Activated CD4-positive, alpha-beta memory T cell treated with anti-CD3 and anti-CD28 coated beads for 36 hours (primary cell): ENCODE data around the gene TSBP1. TPM values are rescaled to one million over a fixed set of nuclear protein-coding genes. Genes with fewer than 3 reads are reported as not detected.

Experiments used
- CTCF ChIA-PET: fragments of 350-600 bp; sonication (Branson Sonifier 250); formaldehyde crosslinking; loops from one replicate; lab custom pipeline; 2021; ENCODE audit warnings: antibody characterized with exemption, inconsistent platforms; lab: Charles Lee
- POLR2A ChIA-PET: fragments of 350-600 bp; sonication (Branson Sonifier 250); formaldehyde crosslinking; loops from one replicate; lab custom pipeline; 2021; ENCODE audit warnings: antibody characterized with exemption; lab: Charles Lee
- DNase-seq: peaks from one replicate; pipeline ENCODE4 v3.0.0-alpha.2; 2020
- H3K27ac Mint-ChIP-seq: one replicate; pipeline ENCODE4 v1.8.0; 2021; ENCODE audit warnings: mixed read lengths
- H3K27me3 Mint-ChIP-seq: one replicate; pipeline ENCODE4 v1.8.0; 2021; ENCODE audit warnings: mixed read lengths
- H3K36me3 Mint-ChIP-seq: one replicate; pipeline ENCODE4 v1.8.0; 2021; ENCODE audit warnings: mixed read lengths
- H3K4me1 Mint-ChIP-seq: one replicate; pipeline ENCODE4 v1.8.0; 2021; ENCODE audit warnings: low read depth, mixed read lengths
- H3K4me3 Mint-ChIP-seq: one replicate; pipeline ENCODE4 v1.8.0; 2021; ENCODE audit warnings: mild to moderate bottlenecking, mixed read lengths
- H3K9me3 Mint-ChIP-seq: one replicate; pipeline ENCODE4 v1.8.0; 2021; ENCODE audit warnings: mixed read lengths
- intact Hi-C: fragments of 100-400 bp; cut with micrococcal nuclease; formaldehyde crosslinking; loops from one replicate; pipeline ENCODE4 v1.15.1; 2023
- total RNA-seq, 2 experiments: library from RNA; stranded (reverse); gene quantifications; one replicate each; pipeline ENCODE4 v1.2.3, GENCODE V29; 2021

Gene TSBP1
- total RNA-seq, 2 experiments from 2014 or later: not detected

GRCh38 chr6:32397252-32397920, 25.7 kb upstream of the TSBP1 start:
- CTCF ChIA-PET: interaction anchor here (1.3 to 2.4 kb wide), 2 partner anchors 10 to 17 kb away, joined by 4 to 11 read pairs; no protein-coding TSS in a partner anchor
- Mint-ChIP-seq H3K4me1 (peaks cover 6% of the 10 kb centered on the region), H3K9me3 (no peaks in the 10 kb centered on the region), H3K4me3 (no peak overlapping the region), H3K27me3 (peaks cover 21% of the 10 kb centered on the region), H3K36me3 (no peaks in the 10 kb centered on the region), H3K27ac (peak overlapping the region; percentile 74)
- intact Hi-C loops: loop anchor here (10.0 kb wide), 1 partner anchor 143 kb away; no protein-coding TSS in a partner anchor
- peak; percentile 24 for DNase-seq
- POLR2A ChIA-PET: no interaction called here

- H3K4me1 Mint-ChIP-seq: peaks cover 6% of the 10 kb centered on the region
- H3K27me3 Mint-ChIP-seq: peaks cover 18% of the 10 kb centered on the region
- no peaks in the 10 kb centered on the region for H3K9me3 Mint-ChIP-seq
- H3K27ac Mint-ChIP-seq: no peak overlapping the region
- POLR2A ChIA-PET: no interaction called here
- no peaks in the 10 kb centered on the region for H3K36me3 Mint-ChIP-seq
- CTCF ChIA-PET: interaction anchor here (1.3 kb wide), 1 partner anchor 8 kb away, joined by 4 read pairs; no protein-coding TSS in a partner anchor
- intact Hi-C loops: loop anchor here (10.0 kb wide), 1 partner anchor 141 kb away; no protein-coding TSS in a partner anchor
- H3K4me3 Mint-ChIP-seq: no peak overlapping the region
- DNase-seq: no peak
Observed at GRCh38 chr6:32396028-32396427, 24.3 kb upstream of the TSBP1 start.

DNA sequence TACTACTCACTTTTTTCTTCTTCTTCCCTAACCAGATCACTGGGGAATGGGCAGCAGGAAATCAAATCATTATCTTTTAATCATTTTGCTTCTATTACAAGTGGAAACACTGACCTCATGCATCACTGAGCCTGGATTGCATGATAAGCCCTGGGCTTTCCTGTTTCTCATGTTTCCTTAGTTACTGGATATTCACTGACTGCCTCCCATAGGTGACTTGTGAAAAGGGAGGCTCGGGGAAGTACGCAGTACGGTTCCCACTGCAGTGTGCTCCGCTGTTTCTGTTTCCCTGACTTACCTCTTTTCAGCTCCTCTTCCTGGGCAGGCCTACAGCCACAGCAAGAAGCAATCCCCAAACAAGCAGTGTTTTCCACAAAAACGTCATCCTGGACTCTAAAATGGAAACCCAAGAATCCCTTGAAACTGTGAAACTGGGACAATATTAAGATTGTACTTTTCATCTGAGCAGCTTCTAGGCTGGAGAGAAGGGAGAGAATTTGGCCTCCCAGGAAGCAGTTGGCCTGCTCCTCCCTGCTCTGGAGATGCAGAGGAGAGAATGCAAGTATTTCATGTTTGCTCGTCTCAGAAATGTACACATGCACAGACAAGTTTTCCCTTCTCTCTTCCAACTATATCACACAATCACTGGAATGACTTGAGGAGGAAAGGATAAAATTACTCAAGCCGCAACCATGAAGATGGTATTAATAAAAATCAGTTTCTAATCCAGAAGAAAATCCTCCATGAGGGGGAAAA, 22.1 kb upstream of the TSBP1 start:
- peaks cover 6% of the 10 kb centered on the region for H3K4me1 Mint-ChIP-seq
- no peak overlapping the region for H3K4me3 Mint-ChIP-seq
- H3K27ac Mint-ChIP-seq: no peak overlapping the region
- H3K9me3 Mint-ChIP-seq: no peaks in the 10 kb centered on the region
- intact Hi-C loops: loop anchor here (10.0 kb wide), 1 partner anchor 139 kb away; no protein-coding TSS in a partner anchor
- POLR2A ChIA-PET: no interaction called here
- no peak for DNase-seq
- H3K36me3 Mint-ChIP-seq: no peaks in the 10 kb centered on the region
- CTCF ChIA-PET: interaction anchor here (1.1 kb wide), 1 partner anchor 20 kb away, joined by 3 read pairs; no protein-coding TSS in a partner anchor
- H3K27me3 Mint-ChIP-seq: peaks cover 19% of the 10 kb centered on the region

- H3K36me3 Mint-ChIP-seq: no peaks in the 10 kb centered on the region
- no peaks in the 10 kb centered on the region for H3K9me3 Mint-ChIP-seq
- CTCF ChIA-PET: no interaction called here
- no peak for DNase-seq
- POLR2A ChIA-PET: no interaction called here
- no peak overlapping the region for H3K4me3 Mint-ChIP-seq
- no peaks in the 10 kb centered on the region for H3K4me1 Mint-ChIP-seq
- intact Hi-C loops: loop anchor here (10.0 kb wide), 1 partner anchor 137 kb away; no protein-coding TSS in a partner anchor
- peaks cover 30% of the 10 kb centered on the region for H3K27me3 Mint-ChIP-seq
- H3K27ac Mint-ChIP-seq: no peak overlapping the region
Observed at GRCh38 chr6:32391505-32391904, 19.8 kb upstream of the TSBP1 start.

GRCh38 chr6:32387589-32388340, 16.1 kb upstream of the TSBP1 start:
- Mint-ChIP-seq H3K27ac (no peak overlapping the region), H3K4me1 (no peaks in the 10 kb centered on the region), H3K27me3 (peaks cover 30% of the 10 kb centered on the region), H3K36me3 (no peaks in the 10 kb centered on the region), H3K4me3 (no peak overlapping the region), H3K9me3 (no peaks in the 10 kb centered on the region)
- intact Hi-C loops: no loop called here
- ChIA-PET POLR2A (no interaction called here), CTCF (interaction anchor here (1.3 kb wide), 1 partner anchor 9 kb away, joined by 4 read pairs; no protein-coding TSS in a partner anchor)
- no peak for DNase-seq

- ChIA-PET POLR2A (no interaction called here), CTCF (no interaction called here)
- H3K4me3 Mint-ChIP-seq: no peak overlapping the region
- H3K27ac Mint-ChIP-seq: no peak overlapping the region
- no peaks in the 10 kb centered on the region for H3K36me3 Mint-ChIP-seq
- H3K4me1 Mint-ChIP-seq: no peaks in the 10 kb centered on the region
- intact Hi-C loops: no loop called here
- H3K9me3 Mint-ChIP-seq: no peaks in the 10 kb centered on the region
- H3K27me3 Mint-ChIP-seq: peaks cover 26% of the 10 kb centered on the region
- DNase-seq: no peak
Observed at GRCh38 chr6:32386040-32386439, 14.3 kb upstream of the TSBP1 start.

DNA sequence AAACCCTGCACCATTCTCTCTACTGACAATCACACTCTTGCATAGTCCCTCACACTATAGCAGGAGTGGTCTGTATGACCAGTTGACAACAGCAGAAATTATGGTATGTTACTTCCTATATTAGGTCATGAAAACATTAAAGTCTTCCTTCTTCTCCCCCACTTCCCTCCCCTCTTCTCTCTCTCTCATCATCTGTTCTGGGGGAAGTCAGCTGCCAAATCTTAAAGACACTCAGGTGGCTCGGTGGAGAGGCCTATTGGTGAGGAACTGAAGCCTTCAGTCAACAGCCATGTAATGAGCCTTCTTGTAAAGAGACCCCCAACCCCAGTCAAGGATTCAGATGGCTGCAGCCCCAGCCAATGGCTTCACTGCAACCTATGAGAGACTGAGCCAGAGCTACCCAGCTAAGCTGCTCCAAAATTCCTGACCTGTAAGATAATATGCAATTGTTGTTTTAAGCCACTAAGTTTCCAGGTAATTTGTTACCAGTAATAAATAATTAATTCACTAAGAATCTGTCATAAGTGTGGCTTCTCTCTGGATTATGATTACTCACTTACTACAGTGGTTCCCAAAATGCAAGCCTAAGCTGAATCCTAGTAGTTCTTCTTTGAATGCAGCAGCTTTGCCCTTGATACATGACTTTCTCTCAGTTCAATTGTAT, 11.2 kb upstream of the TSBP1 start:
- H3K4me1 Mint-ChIP-seq: no peaks in the 10 kb centered on the region
- H3K27me3 Mint-ChIP-seq: peaks cover 18% of the 10 kb centered on the region
- H3K9me3 Mint-ChIP-seq: no peaks in the 10 kb centered on the region
- H3K27ac Mint-ChIP-seq: no peak overlapping the region
- DNase-seq: no peak
- CTCF ChIA-PET: interaction anchor here (0.6 to 2.2 kb wide), 3 partner anchors 31 to 412 kb away, joined by 3 to 4 read pairs (median 3); no protein-coding TSS in a partner anchor
- POLR2A ChIA-PET: no interaction called here
- intact Hi-C loops: no loop called here
- H3K36me3 Mint-ChIP-seq: no peaks in the 10 kb centered on the region
- no peak overlapping the region for H3K4me3 Mint-ChIP-seq

GRCh38 chr6:32379545-32379944, 7.8 kb upstream of the TSBP1 start:
- H3K9me3 Mint-ChIP-seq: no peaks in the 10 kb centered on the region
- ChIA-PET CTCF (no interaction called here), POLR2A (no interaction called here)
- no peak for DNase-seq
- no peaks in the 10 kb centered on the region for H3K4me1 Mint-ChIP-seq
- intact Hi-C loops: no loop called here
- H3K36me3 Mint-ChIP-seq: no peaks in the 10 kb centered on the region
- H3K27me3 Mint-ChIP-seq: peaks cover 14% of the 10 kb centered on the region
- H3K27ac Mint-ChIP-seq: no peak overlapping the region
- no peak overlapping the region for H3K4me3 Mint-ChIP-seq

- H3K27ac Mint-ChIP-seq: no peak overlapping the region
- POLR2A ChIA-PET: no interaction called here
Observed at GRCh38 chr6:32375739-32376529, 4.2 kb upstream of the TSBP1 start.

GRCh38 chr6:32371229-32371628, 474 bp downstream of the TSBP1 start:
- peaks cover 8% of the 10 kb centered on the region for H3K4me1 Mint-ChIP-seq
- H3K4me3 Mint-ChIP-seq: no peak overlapping the region
- ChIA-PET POLR2A (no interaction called here), CTCF (no interaction called here)
- H3K9me3 Mint-ChIP-seq: no peaks in the 10 kb centered on the region
- no peaks in the 10 kb centered on the region for H3K36me3 Mint-ChIP-seq
- intact Hi-C loops: no loop called here
- H3K27ac Mint-ChIP-seq: no peak overlapping the region
- H3K27me3 Mint-ChIP-seq: peaks cover 27% of the 10 kb centered on the region
- DNase-seq: no peak

More at GRCh38 chr6:32375739-32376529, 4.2 kb upstream of the TSBP1 start:
- CTCF ChIA-PET: no interaction called here
- peaks cover 23% of the 10 kb centered on the region for H3K27me3 Mint-ChIP-seq
- no peaks in the 10 kb centered on the region for H3K4me1 Mint-ChIP-seq
- intact Hi-C loops: no loop called here
- no peaks in the 10 kb centered on the region for H3K9me3 Mint-ChIP-seq
- H3K4me3 Mint-ChIP-seq: no peak overlapping the region
- DNase-seq: no peak
- H3K36me3 Mint-ChIP-seq: no peaks in the 10 kb centered on the region

- H3K27me3 Mint-ChIP-seq: peaks cover 29% of the 10 kb centered on the region
- H3K36me3 Mint-ChIP-seq: no peaks in the 10 kb centered on the region
- intact Hi-C loops: no loop called here
- no peak overlapping the region for H3K27ac Mint-ChIP-seq
- no peak for DNase-seq
- peaks cover 8% of the 10 kb centered on the region for H3K4me1 Mint-ChIP-seq
- no peaks in the 10 kb centered on the region for H3K9me3 Mint-ChIP-seq
- ChIA-PET POLR2A (no interaction called here), CTCF (no interaction called here)
- H3K4me3 Mint-ChIP-seq: no peak overlapping the region
Observed at GRCh38 chr6:32370505-32370904, 1.2 kb downstream of the TSBP1 start.
